Thyroid gland (tissue), 4 donors: ENCODE data around the gene AHR.

Experiments
- POLR2A ChIP-seq, 2 donors: fragments of 450-650 bp; IDR thresholded peaks; one replicate each; pipeline ENCODE4 v1.6.1; 2017; ENCODE audit warnings: antibody characterized with exemption in 2 of 2, mild to moderate bottlenecking in 2 of 2, moderate library complexity in 1 of 2
- TF ChIP-seq, protein P1 (sequence below), 6 experiments: fragments of 200-600 bp in 3 of 6; fragments of 450-650 bp in 3 of 6; sonication (generic) in 3 of 6; IDR thresholded peaks; one replicate each; pipeline ENCODE4 v1.5.1; 2016 to 2019; ENCODE audit warnings: antibody characterized with exemption in 6 of 6, mild to moderate bottlenecking in 2 of 6, inconsistent platforms in 1 of 6, moderate library complexity in 1 of 6

DNA sequence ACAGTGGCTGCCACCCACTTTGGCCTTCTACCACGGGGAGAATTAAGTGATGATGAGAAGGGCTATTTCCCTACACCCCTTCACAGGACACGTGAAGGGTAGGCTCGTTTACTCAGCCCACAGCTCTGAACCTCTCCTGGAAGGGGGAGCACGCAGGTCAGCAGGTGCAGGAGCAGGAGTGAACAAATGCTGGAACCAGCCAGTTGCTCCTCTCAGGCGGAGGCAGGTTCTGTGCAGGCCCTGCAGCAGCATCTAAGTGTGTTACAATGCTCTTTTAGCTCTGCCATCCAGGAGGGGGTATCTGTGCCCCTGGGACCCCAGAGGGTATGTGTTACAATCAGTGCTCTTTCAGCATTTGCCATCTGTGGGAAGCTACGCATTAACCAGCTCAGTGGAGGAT, 61.2 kb downstream of the AHR start:
- TF ChIP-seq, protein P1, sequence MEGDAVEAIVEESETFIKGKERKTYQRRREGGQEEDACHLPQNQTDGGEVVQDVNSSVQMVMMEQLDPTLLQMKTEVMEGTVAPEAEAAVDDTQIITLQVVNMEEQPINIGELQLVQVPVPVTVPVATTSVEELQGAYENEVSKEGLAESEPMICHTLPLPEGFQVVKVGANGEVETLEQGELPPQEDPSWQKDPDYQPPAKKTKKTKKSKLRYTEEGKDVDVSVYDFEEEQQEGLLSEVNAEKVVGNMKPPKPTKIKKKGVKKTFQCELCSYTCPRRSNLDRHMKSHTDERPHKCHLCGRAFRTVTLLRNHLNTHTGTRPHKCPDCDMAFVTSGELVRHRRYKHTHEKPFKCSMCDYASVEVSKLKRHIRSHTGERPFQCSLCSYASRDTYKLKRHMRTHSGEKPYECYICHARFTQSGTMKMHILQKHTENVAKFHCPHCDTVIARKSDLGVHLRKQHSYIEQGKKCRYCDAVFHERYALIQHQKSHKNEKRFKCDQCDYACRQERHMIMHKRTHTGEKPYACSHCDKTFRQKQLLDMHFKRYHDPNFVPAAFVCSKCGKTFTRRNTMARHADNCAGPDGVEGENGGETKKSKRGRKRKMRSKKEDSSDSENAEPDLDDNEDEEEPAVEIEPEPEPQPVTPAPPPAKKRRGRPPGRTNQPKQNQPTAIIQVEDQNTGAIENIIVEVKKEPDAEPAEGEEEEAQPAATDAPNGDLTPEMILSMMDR (IDR thresholded peaks at IDR 0.05): no peak
- no peak for TF ChIP-seq POLR2A (IDR thresholded peaks at IDR 0.05)
